ENCODE data around the gene CBLB.

GRCh38 chr3:105805404-105805803, 63.4 kb downstream of the CBLB start:
- TF ChIP-seq CTCF (IDR thresholded peaks at IDR 0.05; ENCODE audit: insufficient read depth, low read depth, low read length) = no peak
- TF ChIP-seq EZH2 (IDR thresholded peaks at IDR 0.05; ENCODE audit: insufficient read depth, low read length) = no peak

All from astrocyte (in vitro differentiated cells and primary cell).